Neural progenitor cell (in vitro differentiated cells): ENCODE measurements around the gene KLF16. TPM values are rescaled to one million over a fixed set of nuclear protein-coding genes. Genes with fewer than 3 reads are reported as not detected.

Experiments
- DNase-seq: peaks from one replicate; pipeline ENCODE4 v3.0.0-alpha.2; 2016; ENCODE audit warnings: low spot score
- H2AFZ ChIP-seq: fragments of 200-600 bp; sonication (generic); replicated peaks from 2 replicates; pipeline ENCODE4 v1.6.1; 2016; ENCODE audit warnings: antibody characterized with exemption
- H3F3A ChIP-seq: fragments of 200-600 bp; sonication (generic); 2 replicates; pipeline ENCODE4 v1.6.1; 2016; ENCODE audit warnings: antibody characterized with exemption, low read depth
- H3K27ac ChIP-seq: fragments of 200-600 bp; sonication (generic); 2 replicates; pipeline ENCODE4 v1.5.1; 2016; ENCODE audit warnings: mild to moderate bottlenecking
- H3K27me3 ChIP-seq: fragments of 200-600 bp; sonication (generic); 2 replicates; pipeline ENCODE4 v1.6.1; 2016; ENCODE audit warnings: mild to moderate bottlenecking, moderate library complexity
- H3K36me3 ChIP-seq: fragments of 200-600 bp; sonication (generic); 2 replicates; pipeline ENCODE4 v1.5.1; 2016
- H3K4me1 ChIP-seq: fragments of 200-600 bp; sonication (generic); 2 replicates; pipeline ENCODE4 v1.6.1; 2016; ENCODE audit warnings: mixed run types
- H3K4me2 ChIP-seq: fragments of 200-600 bp; sonication (generic); 2 replicates; pipeline ENCODE4 v1.6.1; 2016
- H3K4me3 ChIP-seq: fragments of 200-600 bp; sonication (generic); 2 replicates; pipeline ENCODE4 v1.5.1; 2016
- H3K79me2 ChIP-seq: fragments of 200-600 bp; sonication (generic); 2 replicates; pipeline ENCODE4 v1.6.1; 2016; ENCODE audit warnings: low read depth
- H3K9ac ChIP-seq: fragments of 200-600 bp; sonication (generic); 2 replicates; pipeline ENCODE4 v1.6.1; 2016
- H3K9me3 ChIP-seq: fragments of 200-600 bp; sonication (generic); 2 replicates; pipeline ENCODE4 v1.5.1; 2016; ENCODE audit warnings: low read depth
- H4K20me1 ChIP-seq: fragments of 200-600 bp; sonication (generic); 2 replicates; pipeline ENCODE4 v1.6.1; 2016; ENCODE audit warnings: low read depth
- H3K27ac Mint-ChIP-seq: 3 replicates; pipeline ENCODE4 v1.8.0; 2021; ENCODE audit warnings: mixed read lengths
- H3K27me3 Mint-ChIP-seq: 2 replicates; pipeline ENCODE4 v1.8.0; 2022; ENCODE audit warnings: low read depth, mild to moderate bottlenecking, inconsistent platforms, moderate library complexity, mixed read lengths; ENCODE audit not compliant: insufficient read depth
- H3K36me3 Mint-ChIP-seq: 3 replicates; pipeline ENCODE4 v1.8.0; 2021; ENCODE audit warnings: mixed read lengths
- H3K4me1 Mint-ChIP-seq: 3 replicates; pipeline ENCODE4 v1.8.0; 2021; ENCODE audit warnings: mixed read lengths
- H3K4me3 Mint-ChIP-seq: 3 replicates; pipeline ENCODE4 v1.8.0; 2021; ENCODE audit warnings: mild to moderate bottlenecking, moderate library complexity, mixed read lengths
- H3K9me3 Mint-ChIP-seq: 3 replicates; pipeline ENCODE4 v1.8.0; 2020; ENCODE audit warnings: mixed read lengths
- EZH2 ChIP-seq: fragments of 200-600 bp; sonication (generic); IDR thresholded peaks from 2 replicates; pipeline ENCODE4 v1.6.1; 2017; ENCODE audit warnings: antibody characterized with exemption, mild to moderate bottlenecking, moderate library complexity
- EZH2phosphoT487 ChIP-seq: fragments of 200-600 bp; sonication (generic); IDR thresholded peaks from 2 replicates; pipeline ENCODE4 v1.6.1; 2017; ENCODE audit warnings: antibody characterized with exemption
- total RNA-seq: library from RNA; depleted of rRNA; stranded (reverse); fragments of >200 nt; gene quantifications from 2 replicates; pipeline ENCODE4 v1.2.3, GENCODE V29; 2015; ENCODE audit warnings: low replicate concordance
- TF ChIP-seq, protein P1 (sequence below): fragments of 200-600 bp; sonication (generic); IDR thresholded peaks from 2 replicates; pipeline ENCODE4 v1.5.1; 2017; ENCODE audit warnings: antibody characterized with exemption, mild to moderate bottlenecking

KLF16 gene
- total RNA-seq, 1 donor from 2014 or later = 1.0 TPM

DNA sequence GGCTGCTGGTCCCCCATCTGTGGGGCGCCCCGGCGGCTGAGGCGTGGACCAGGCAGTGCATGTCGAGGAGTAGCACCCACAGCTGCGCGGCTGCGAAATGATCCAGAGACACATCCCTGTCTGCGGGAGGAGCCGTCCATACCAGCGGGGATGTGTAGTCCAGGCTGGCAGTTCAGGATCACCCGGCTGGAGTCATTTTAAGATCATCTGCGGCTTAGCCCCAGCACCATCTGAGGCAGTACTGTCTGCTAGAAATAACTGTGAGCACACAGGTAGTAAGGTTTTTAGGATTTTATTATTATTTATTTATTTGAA lies 44.9 kb upstream of the KLF16 start:
- Histone ChIP-seq H3K36me3 (no peaks in the 10 kb centered on the region), H3K27ac (no peak overlapping the region), H3K4me1 (peaks cover 13% of the 10 kb centered on the region), H3K4me3 (no peak overlapping the region), H3K4me2 (no peak overlapping the region), H2AFZ (no peak overlapping the region), H3K79me2 (peaks cover 78% of the 10 kb centered on the region), H4K20me1 (peaks cover 63% of the 10 kb centered on the region), H3K9ac (no peak overlapping the region), H3K9me3 (no peaks in the 10 kb centered on the region), H3F3A (peaks cover 23% of the 10 kb centered on the region), H3K27me3 (no peaks in the 10 kb centered on the region)
- no peak for DNase-seq
- no peak overlapping the region for H3K4me3 Mint-ChIP-seq
- TF ChIP-seq EZH2phosphoT487 = no peak
- TF ChIP-seq EZH2 = no peak
- TF ChIP-seq, protein P1, sequence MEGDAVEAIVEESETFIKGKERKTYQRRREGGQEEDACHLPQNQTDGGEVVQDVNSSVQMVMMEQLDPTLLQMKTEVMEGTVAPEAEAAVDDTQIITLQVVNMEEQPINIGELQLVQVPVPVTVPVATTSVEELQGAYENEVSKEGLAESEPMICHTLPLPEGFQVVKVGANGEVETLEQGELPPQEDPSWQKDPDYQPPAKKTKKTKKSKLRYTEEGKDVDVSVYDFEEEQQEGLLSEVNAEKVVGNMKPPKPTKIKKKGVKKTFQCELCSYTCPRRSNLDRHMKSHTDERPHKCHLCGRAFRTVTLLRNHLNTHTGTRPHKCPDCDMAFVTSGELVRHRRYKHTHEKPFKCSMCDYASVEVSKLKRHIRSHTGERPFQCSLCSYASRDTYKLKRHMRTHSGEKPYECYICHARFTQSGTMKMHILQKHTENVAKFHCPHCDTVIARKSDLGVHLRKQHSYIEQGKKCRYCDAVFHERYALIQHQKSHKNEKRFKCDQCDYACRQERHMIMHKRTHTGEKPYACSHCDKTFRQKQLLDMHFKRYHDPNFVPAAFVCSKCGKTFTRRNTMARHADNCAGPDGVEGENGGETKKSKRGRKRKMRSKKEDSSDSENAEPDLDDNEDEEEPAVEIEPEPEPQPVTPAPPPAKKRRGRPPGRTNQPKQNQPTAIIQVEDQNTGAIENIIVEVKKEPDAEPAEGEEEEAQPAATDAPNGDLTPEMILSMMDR = no peak
- peaks cover 6% of the 10 kb centered on the region for H3K27me3 Mint-ChIP-seq
- peaks cover 7% of the 10 kb centered on the region for H3K36me3 Mint-ChIP-seq
- no peak overlapping the region for H3K27ac Mint-ChIP-seq
- H3K4me1 Mint-ChIP-seq = peaks cover 22% of the 10 kb centered on the region
- no peaks in the 10 kb centered on the region for H3K9me3 Mint-ChIP-seq

DNA sequence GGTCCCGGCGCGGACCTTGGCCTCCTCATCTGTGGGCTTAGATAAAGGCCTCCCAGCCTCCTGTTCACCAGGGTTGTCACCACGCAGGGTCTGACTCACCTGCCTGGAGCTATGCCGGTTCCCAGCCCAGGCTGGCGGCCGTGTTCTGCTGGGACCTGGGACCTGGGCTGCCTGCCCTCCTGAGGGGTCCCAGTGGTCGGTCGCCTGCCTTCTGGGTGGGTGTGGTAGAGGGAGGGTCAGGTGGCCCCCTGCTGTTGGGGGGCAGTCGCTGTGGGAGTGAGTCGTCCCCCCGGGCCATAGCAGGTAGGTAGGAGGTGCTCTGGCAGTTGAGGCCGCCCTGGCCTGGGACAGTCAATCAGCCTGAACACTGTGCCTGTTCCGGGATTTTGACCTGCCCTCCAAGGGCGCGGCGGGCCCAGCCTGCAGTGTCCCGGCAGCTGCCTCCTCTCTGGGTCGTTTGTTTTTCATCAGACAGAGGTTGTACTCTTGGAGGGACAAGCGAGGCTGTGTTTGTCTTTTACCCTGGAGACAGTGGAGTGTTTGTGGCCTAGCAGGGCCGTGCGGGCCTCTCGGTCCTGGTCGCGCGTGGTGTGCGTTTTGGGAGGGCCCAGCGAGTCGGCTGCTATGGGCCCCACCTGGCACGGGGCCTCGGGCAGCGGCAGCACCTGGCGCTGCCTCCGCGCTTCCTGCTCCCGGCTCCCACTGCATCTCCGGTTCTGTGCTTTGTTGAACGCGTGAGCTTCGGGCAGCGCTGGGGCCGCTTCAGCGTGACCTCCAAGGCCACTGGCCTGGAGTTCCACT lies 44.4 kb upstream of the KLF16 start:
- H3K4me3 Mint-ChIP-seq = no peak overlapping the region

GRCh38 chr19:1906985-1907562 lies 43.7 kb upstream of the KLF16 start:
- Mint-ChIP-seq H3K27me3 (peaks cover 6% of the 10 kb centered on the region), H3K36me3 (peaks cover 4% of the 10 kb centered on the region), H3K9me3 (no peaks in the 10 kb centered on the region), H3K27ac (peak overlapping the region; percentile 63), H3K4me1 (peaks cover 27% of the 10 kb centered on the region), H3K4me3 (peak overlapping the region; percentile 63)
- no peak overlapping the region for H2AFZ ChIP-seq
- H3K27me3 ChIP-seq = no peaks in the 10 kb centered on the region
- no peak overlapping the region for H3K4me3 ChIP-seq
- TF ChIP-seq, protein P1 = no peak
- TF ChIP-seq EZH2phosphoT487 (no peak), EZH2 (no peak)
- peaks cover 65% of the 10 kb centered on the region for H3K79me2 ChIP-seq
- H4K20me1 ChIP-seq = peaks cover 61% of the 10 kb centered on the region
- peaks cover 23% of the 10 kb centered on the region for H3F3A ChIP-seq
- no peak overlapping the region for H3K9ac ChIP-seq
- H3K27ac ChIP-seq = no peak overlapping the region
- peaks cover 13% of the 10 kb centered on the region for H3K4me1 ChIP-seq
- H3K36me3 ChIP-seq = no peaks in the 10 kb centered on the region
- no peaks in the 10 kb centered on the region for H3K9me3 ChIP-seq
- DNase-seq = no peak
- H3K4me2 ChIP-seq = no peak overlapping the region

More for the DNA sequence above, 44.4 kb upstream of the KLF16 start:
- H3K4me1 Mint-ChIP-seq = peaks cover 27% of the 10 kb centered on the region
- Histone ChIP-seq H3K4me2 (no peak overlapping the region), H3K79me2 (peaks cover 72% of the 10 kb centered on the region), H3K4me1 (peaks cover 13% of the 10 kb centered on the region), H3K4me3 (no peak overlapping the region), H4K20me1 (peaks cover 62% of the 10 kb centered on the region), H2AFZ (no peak overlapping the region), H3K36me3 (no peaks in the 10 kb centered on the region), H3K27ac (no peak overlapping the region), H3K27me3 (no peaks in the 10 kb centered on the region), H3K9me3 (no peaks in the 10 kb centered on the region), H3F3A (peaks cover 23% of the 10 kb centered on the region), H3K9ac (no peak overlapping the region)
- peaks cover 4% of the 10 kb centered on the region for H3K36me3 Mint-ChIP-seq
- DNase-seq = no peak
- no peaks in the 10 kb centered on the region for H3K9me3 Mint-ChIP-seq
- TF ChIP-seq EZH2 (no peak), EZH2phosphoT487 (no peak)
- TF ChIP-seq, protein P1 = no peak
- H3K27me3 Mint-ChIP-seq = peaks cover 6% of the 10 kb centered on the region
- no peak overlapping the region for H3K27ac Mint-ChIP-seq
